DND-41 (cell line): ENCODE data around the gene PTPN23.

Source experiments
- CTCF ChIP-seq: IDR thresholded peaks from 2 replicates; pipeline ENCODE4 v1.5.1; 2012; ENCODE audit warnings: borderline replicate concordance, low read length, moderate library complexity, mild to moderate bottlenecking; ENCODE audit not compliant: poor library complexity, severe bottlenecking; ENCODE audit errors: extremely low read depth
- EZH2 ChIP-seq: IDR thresholded peaks from 3 replicates; pipeline ENCODE4 v1.6.1; 2012; ENCODE audit warnings: borderline replicate concordance, low read depth, mild to moderate bottlenecking, moderate library complexity, low read length, inconsistent platforms; ENCODE audit not compliant: severe bottlenecking

DNA sequence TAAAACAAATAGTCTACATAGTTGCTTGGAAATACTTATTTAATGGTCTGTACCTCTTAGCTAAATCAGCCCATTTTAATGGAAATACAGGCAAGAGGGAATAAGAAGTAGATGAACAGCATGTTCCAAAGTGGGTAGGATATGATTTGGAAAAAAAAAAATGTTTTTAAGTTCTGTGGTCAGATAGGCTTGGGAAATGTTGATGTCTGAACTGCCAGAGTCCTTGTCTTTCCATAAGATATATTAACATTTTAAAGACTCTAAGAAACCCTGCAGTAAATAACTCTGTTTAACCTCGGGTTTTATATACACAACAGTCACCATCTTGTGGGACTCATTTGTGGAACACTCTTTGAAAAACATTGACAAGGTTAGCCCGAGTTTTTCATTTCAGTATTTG, 40.0 kb upstream of the PTPN23 start:
- TF ChIP-seq CTCF (no peak), EZH2 (no peak)
